ENCODE results near the gene NFIL3. TPM values are rescaled to one million over a fixed set of nuclear protein-coding genes. Genes with fewer than 3 reads are reported as not detected.

NFIL3 gene
- total RNA-seq, 1 experiment from 2014 or later: 13.3 TPM

DNA sequence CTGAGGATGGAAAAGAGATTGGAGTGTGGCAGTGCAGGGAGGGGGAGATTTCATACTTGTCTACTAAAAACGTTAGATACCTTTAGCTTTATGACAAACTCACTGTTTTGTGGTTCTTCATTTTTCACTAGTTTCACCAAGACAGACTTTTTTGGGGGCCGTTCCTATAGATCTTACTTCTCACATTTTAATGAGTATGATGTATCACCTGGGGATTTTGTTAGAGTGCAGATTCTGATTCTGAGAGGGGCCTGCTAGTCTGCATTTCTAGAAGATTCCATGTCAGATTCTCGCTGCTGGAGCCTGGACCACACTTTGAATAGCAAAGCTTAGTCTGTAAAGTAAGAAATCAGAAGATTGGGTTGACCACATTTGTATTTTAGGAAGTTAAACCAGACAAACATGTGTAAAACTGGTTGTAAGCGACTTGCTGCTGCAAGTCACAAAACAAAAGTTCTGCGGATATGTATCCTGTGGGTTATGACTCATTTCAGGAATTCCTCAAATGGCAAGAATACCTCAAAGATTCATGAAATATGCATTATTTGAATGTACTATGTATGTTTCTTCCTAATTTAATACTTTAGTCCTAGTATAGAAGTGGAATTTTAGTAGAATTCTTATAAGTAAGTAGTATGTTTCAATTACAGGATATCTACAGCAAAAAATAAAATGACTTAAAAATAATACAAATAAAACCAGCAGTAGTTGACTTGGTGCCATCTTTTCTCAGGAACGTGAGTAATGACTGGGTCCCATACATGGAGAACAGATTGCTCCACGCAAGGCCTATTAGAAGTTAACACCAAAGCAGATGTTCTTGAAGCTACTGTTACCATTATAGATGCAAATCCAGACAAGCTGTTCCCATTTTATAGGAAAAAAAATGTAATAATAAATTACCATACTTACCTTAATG, 27.8 kb downstream of the NFIL3 start:
- no peak for DNase-seq (ENCODE audit: low read depth, low spot score)
- no peak overlapping the region for H3K27ac ChIP-seq (ENCODE audit: low read length)
- POLR2A ChIA-PET: no interaction called here

DNA sequence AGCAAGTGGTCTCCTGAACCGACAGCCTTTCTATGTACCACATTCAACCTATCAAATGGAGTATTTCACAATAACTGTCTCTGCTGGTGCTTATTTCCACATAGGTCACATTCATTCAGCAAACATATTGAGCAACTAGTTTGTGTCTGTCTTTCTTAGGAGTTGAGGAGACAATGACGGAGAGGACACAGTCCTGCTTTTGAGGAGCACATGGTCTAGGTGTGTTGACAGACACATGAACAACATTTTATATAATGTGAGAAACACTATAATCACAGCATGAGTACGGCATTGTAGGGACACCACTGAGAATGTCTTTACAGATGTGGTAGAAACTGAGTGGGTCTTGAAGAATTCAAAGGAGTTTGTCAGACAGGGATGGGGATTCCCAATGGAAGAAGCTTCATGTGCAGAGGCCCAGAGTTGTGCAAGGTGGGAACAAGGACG, 28.5 kb downstream of the NFIL3 start:
- H3K27ac ChIP-seq (ENCODE audit: low read length): no peak overlapping the region
- intact Hi-C loops (cut with micrococcal nuclease; ENCODE audit: unreplicated experiment) (no loop called here), in situ Hi-C loops (cut with HindIII; ENCODE audit: low pct_unique_long_range_greater_than_20kb, low sequenced_read_pairs) (no loop called here)
- no peak overlapping the region for H3K4me3 ChIP-seq (ENCODE audit: low read depth in 2 of 2, low read length in 2 of 2)
- ChIA-PET POLR2A (no interaction called here), CTCF (no interaction called here)
- ATAC-seq: no peak
- no peaks in the 10 kb centered on the region for H3K36me3 ChIP-seq (ENCODE audit: control insufficient read depth, insufficient read depth, low read length)
- no peaks in the 10 kb centered on the region for H3K9me3 ChIP-seq (ENCODE audit: control insufficient read depth, insufficient read depth, low read depth, low read length)
- TF ChIP-seq SIN3A (IDR thresholded peaks at IDR 0.05; ENCODE audit: borderline replicate concordance, insufficient read depth, low read depth, low read length): no peak
- H3K27me3 ChIP-seq (ENCODE audit: control insufficient read depth, insufficient read depth, low read length): no peaks in the 10 kb centered on the region
- BruUV-seq (replicated peaks): no TSS peak
- no peak for DNase-seq (ENCODE audit: low read depth, low spot score)
- H3K4me1 ChIP-seq (ENCODE audit: control insufficient read depth, insufficient read depth, low read length): no peaks in the 10 kb centered on the region

More for the DNA sequence above, 27.8 kb downstream of the NFIL3 start:
- H3K27me3 ChIP-seq (ENCODE audit: control insufficient read depth, insufficient read depth, low read length): no peaks in the 10 kb centered on the region
- BruUV-seq (replicated peaks): no TSS peak
- H3K9me3 ChIP-seq (ENCODE audit: control insufficient read depth, insufficient read depth, low read depth, low read length): no peaks in the 10 kb centered on the region
- in situ Hi-C loops (cut with HindIII; ENCODE audit: low pct_unique_long_range_greater_than_20kb, low sequenced_read_pairs): no loop called here
- H3K4me3 ChIP-seq (ENCODE audit: low read depth in 2 of 2, low read length in 2 of 2): no peak overlapping the region
- intact Hi-C loops (cut with micrococcal nuclease; ENCODE audit: unreplicated experiment): no loop called here
- H3K4me1 ChIP-seq (ENCODE audit: control insufficient read depth, insufficient read depth, low read length): no peaks in the 10 kb centered on the region
- ATAC-seq: no peak
- no peaks in the 10 kb centered on the region for H3K36me3 ChIP-seq (ENCODE audit: control insufficient read depth, insufficient read depth, low read length)
- CTCF ChIA-PET: no interaction called here
- TF ChIP-seq, protein P1, sequence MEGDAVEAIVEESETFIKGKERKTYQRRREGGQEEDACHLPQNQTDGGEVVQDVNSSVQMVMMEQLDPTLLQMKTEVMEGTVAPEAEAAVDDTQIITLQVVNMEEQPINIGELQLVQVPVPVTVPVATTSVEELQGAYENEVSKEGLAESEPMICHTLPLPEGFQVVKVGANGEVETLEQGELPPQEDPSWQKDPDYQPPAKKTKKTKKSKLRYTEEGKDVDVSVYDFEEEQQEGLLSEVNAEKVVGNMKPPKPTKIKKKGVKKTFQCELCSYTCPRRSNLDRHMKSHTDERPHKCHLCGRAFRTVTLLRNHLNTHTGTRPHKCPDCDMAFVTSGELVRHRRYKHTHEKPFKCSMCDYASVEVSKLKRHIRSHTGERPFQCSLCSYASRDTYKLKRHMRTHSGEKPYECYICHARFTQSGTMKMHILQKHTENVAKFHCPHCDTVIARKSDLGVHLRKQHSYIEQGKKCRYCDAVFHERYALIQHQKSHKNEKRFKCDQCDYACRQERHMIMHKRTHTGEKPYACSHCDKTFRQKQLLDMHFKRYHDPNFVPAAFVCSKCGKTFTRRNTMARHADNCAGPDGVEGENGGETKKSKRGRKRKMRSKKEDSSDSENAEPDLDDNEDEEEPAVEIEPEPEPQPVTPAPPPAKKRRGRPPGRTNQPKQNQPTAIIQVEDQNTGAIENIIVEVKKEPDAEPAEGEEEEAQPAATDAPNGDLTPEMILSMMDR (IDR thresholded peaks at IDR 0.05): no peak
- TF ChIP-seq SIN3A (IDR thresholded peaks at IDR 0.05; ENCODE audit: borderline replicate concordance, insufficient read depth, low read depth, low read length): no peak
- TF ChIP-seq POLR2AphosphoS5 (IDR thresholded peaks at IDR 0.05; ENCODE audit: low read depth, low read length): no peak
- TF ChIP-seq TCF7L2 (IDR thresholded peaks at IDR 0.05; ENCODE audit: low read depth, low read length): no peak
- TF ChIP-seq, protein P2, sequence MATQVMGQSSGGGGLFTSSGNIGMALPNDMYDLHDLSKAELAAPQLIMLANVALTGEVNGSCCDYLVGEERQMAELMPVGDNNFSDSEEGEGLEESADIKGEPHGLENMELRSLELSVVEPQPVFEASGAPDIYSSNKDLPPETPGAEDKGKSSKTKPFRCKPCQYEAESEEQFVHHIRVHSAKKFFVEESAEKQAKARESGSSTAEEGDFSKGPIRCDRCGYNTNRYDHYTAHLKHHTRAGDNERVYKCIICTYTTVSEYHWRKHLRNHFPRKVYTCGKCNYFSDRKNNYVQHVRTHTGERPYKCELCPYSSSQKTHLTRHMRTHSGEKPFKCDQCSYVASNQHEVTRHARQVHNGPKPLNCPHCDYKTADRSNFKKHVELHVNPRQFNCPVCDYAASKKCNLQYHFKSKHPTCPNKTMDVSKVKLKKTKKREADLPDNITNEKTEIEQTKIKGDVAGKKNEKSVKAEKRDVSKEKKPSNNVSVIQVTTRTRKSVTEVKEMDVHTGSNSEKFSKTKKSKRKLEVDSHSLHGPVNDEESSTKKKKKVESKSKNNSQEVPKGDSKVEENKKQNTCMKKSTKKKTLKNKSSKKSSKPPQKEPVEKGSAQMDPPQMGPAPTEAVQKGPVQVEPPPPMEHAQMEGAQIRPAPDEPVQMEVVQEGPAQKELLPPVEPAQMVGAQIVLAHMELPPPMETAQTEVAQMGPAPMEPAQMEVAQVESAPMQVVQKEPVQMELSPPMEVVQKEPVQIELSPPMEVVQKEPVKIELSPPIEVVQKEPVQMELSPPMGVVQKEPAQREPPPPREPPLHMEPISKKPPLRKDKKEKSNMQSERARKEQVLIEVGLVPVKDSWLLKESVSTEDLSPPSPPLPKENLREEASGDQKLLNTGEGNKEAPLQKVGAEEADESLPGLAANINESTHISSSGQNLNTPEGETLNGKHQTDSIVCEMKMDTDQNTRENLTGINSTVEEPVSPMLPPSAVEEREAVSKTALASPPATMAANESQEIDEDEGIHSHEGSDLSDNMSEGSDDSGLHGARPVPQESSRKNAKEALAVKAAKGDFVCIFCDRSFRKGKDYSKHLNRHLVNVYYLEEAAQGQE (IDR thresholded peaks at IDR 0.05; ENCODE audit: insufficient read depth in 1 of 2, low read depth in 2 of 2, low read length in 1 of 2): no peak

DNA sequence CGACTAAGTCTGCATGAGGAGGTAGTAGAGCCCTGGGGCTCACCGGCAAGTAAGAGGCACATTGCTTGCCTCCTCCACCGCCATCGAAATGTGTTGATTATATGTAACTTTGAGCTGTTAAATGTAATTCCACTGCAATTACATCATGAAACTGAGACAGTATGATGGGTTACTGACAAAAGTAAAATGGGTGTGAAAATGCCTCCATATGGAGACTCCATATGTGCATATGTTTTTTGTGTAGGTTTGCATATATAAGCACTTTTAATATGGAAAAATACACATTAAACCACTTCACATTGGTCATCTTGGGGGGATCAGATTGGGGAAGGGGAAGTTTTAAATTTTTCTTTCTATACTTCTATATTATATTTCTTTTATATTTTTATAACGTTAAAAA, 29.8 kb downstream of the NFIL3 start:
- no TSS peak for BruUV-seq (replicated peaks)
- Histone ChIP-seq H3K4me1 (ENCODE audit: control insufficient read depth, insufficient read depth, low read length) (no peaks in the 10 kb centered on the region), H3K27ac (ENCODE audit: low read length) (no peak overlapping the region), H3K9me3 (ENCODE audit: control insufficient read depth, insufficient read depth, low read depth, low read length) (no peaks in the 10 kb centered on the region), H3K4me3 (ENCODE audit: low read depth in 2 of 2, low read length in 2 of 2) (no peak overlapping the region), H3K27me3 (ENCODE audit: control insufficient read depth, insufficient read depth, low read length) (no peaks in the 10 kb centered on the region), H3K36me3 (ENCODE audit: control insufficient read depth, insufficient read depth, low read length) (no peaks in the 10 kb centered on the region)
- no peak for TF ChIP-seq POLR2AphosphoS5 (IDR thresholded peaks at IDR 0.05; ENCODE audit: low read depth, low read length)
- TF ChIP-seq, protein P1 (IDR thresholded peaks at IDR 0.05): no peak
- TF ChIP-seq, protein P2 (IDR thresholded peaks at IDR 0.05; ENCODE audit: insufficient read depth in 1 of 2, low read depth in 2 of 2, low read length in 1 of 2): no peak
- no peak for TF ChIP-seq TCF7L2 (IDR thresholded peaks at IDR 0.05; ENCODE audit: low read depth, low read length)
- TF ChIP-seq SIN3A (IDR thresholded peaks at IDR 0.05; ENCODE audit: borderline replicate concordance, insufficient read depth, low read depth, low read length): no peak
- POLR2A ChIA-PET: no interaction called here
- in situ Hi-C loops (cut with HindIII; ENCODE audit: low pct_unique_long_range_greater_than_20kb, low sequenced_read_pairs): no loop called here
- CTCF ChIA-PET: interaction anchor here (0.7 kb wide), 1 partner anchor 478 kb away, joined by 4 read pairs; no protein-coding TSS in a partner anchor
- no peak for DNase-seq (ENCODE audit: low read depth, low spot score)
- ATAC-seq: no peak
- intact Hi-C loops (cut with micrococcal nuclease; ENCODE audit: unreplicated experiment): no loop called here

All from Panc1 (cell line).